Endodermal cell (in vitro differentiated cells): ENCODE results near the gene POM121C. TPM values are rescaled to one million over a fixed set of nuclear protein-coding genes. Genes with fewer than 3 reads are reported as not detected.
"Not testable (repeated sequence)": the region's sequence is repeated elsewhere in the genome, so short reads cannot be mapped to it uniquely, and the experiment has no call there.

Experiments
- DNase-seq: peaks from one replicate; pipeline ENCODE4 v3.0.0-alpha.2; 2017
- H3K27ac ChIP-seq: 2 replicates; pipeline ENCODE4 v1.5.1; 2013; ENCODE audit warnings: mild to moderate bottlenecking, low read depth, low read length, moderate library complexity
- H3K27me3 ChIP-seq: 2 replicates; pipeline ENCODE4 v1.6.1; 2013; ENCODE audit warnings: mild to moderate bottlenecking, low read length, moderate library complexity; ENCODE audit not compliant: insufficient read depth, control insufficient read depth, poor library complexity, severe bottlenecking
- H3K36me3 ChIP-seq: 2 replicates; pipeline ENCODE4 v1.7.0; 2013; ENCODE audit warnings: mild to moderate bottlenecking, low read length, moderate library complexity; ENCODE audit not compliant: control insufficient read depth, insufficient read depth
- H3K4me1 ChIP-seq: one replicate; pipeline ENCODE4 v1.7.0; 2013; ENCODE audit warnings: low read length; ENCODE audit not compliant: control insufficient read depth, insufficient read depth
- H3K4me3 ChIP-seq: 2 replicates; pipeline ENCODE4 v1.5.1; 2013; ENCODE audit warnings: mild to moderate bottlenecking, low read length, moderate library complexity
- H3K9ac ChIP-seq: 2 replicates; pipeline ENCODE4 v1.6.1; 2013; ENCODE audit warnings: mild to moderate bottlenecking, low read length, moderate library complexity; ENCODE audit not compliant: poor library complexity, severe bottlenecking; ENCODE audit errors: extremely low read depth
- H3K9me3 ChIP-seq: 2 replicates; pipeline ENCODE4 v1.6.1; 2013; ENCODE audit warnings: mild to moderate bottlenecking, low read length, moderate library complexity; ENCODE audit not compliant: control insufficient read depth
- H3K27ac Mint-ChIP-seq: 2 replicates; pipeline ENCODE4 v1.8.0; 2020; ENCODE audit warnings: mixed read lengths
- H3K27me3 Mint-ChIP-seq: 2 replicates; pipeline ENCODE4 v1.8.0; 2021; ENCODE audit warnings: mild to moderate bottlenecking, mixed read lengths; ENCODE audit not compliant: insufficient read depth
- H3K36me3 Mint-ChIP-seq: 2 replicates; pipeline ENCODE4 v1.8.0; 2020; ENCODE audit warnings: low read depth, mixed read lengths
- H3K4me1 Mint-ChIP-seq: 2 replicates; pipeline ENCODE4 v1.8.0; 2020; ENCODE audit warnings: mixed read lengths
- H3K4me3 Mint-ChIP-seq: 2 replicates; pipeline ENCODE4 v1.8.0; 2020; ENCODE audit warnings: mild to moderate bottlenecking, moderate library complexity, mixed read lengths
- H3K9me3 Mint-ChIP-seq: 2 replicates; pipeline ENCODE4 v1.8.0; 2020; ENCODE audit warnings: mild to moderate bottlenecking, mixed read lengths
- WGBS, 2 experiments: methylation state at CpG; one replicate each; pipeline versions ENCODE4 v1.1.5 to v1.1.7; 2013; ENCODE audit warnings: missing lambda C conversion rate in 2 of 2, mixed read lengths in 1 of 2; ENCODE audit not compliant: insufficient coverage in 1 of 2, insufficient read length in 1 of 2; 5-methylcytosine and 5-hydroxymethylcytosine counted together
- total RNA-seq, 2 donors: library from RNA; stranded (reverse); fragmentation: NEBNext Ultra II Directional in 1 of 2; extraction: Animal tissue kit (Norgen Biotek cat#: 25700) in 1 of 2; gene quantifications; 2 replicates in 1 of 2; 3 replicates in 1 of 2; pipeline ENCODE4 v1.2.1, GENCODE V29; 2021

POM121C gene
- total RNA-seq, 2 donors from 2014 or later: 61.8 to 64.2 TPM

GRCh38 chr7:75492020-75492419, 5.9 kb upstream of the POM121C start, which contains the start of gene SPDYE5:
Gene SPDYE5, plus strand, starts transcription at chr7:75492320. Its CDS starts 1,728 bp downstream, at chr7:75494048.
- H3K4me1 Mint-ChIP-seq, H3K4me1 ChIP-seq, H3K27ac ChIP-seq, H3K27me3 ChIP-seq, H3K9me3 ChIP-seq, H3K36me3 ChIP-seq, H3K27ac Mint-ChIP-seq, H3K27me3 Mint-ChIP-seq, H3K4me3 ChIP-seq, DNase-seq, H3K36me3 Mint-ChIP-seq, H3K9me3 Mint-ChIP-seq, H3K4me3 Mint-ChIP-seq, H3K9ac ChIP-seq: not testable (repeated sequence)
- WGBS, 2 experiments: 84 to 85% methylated on average over 3 to 4 of the region's 6 CpGs

- not testable (repeated sequence) for H3K9me3 ChIP-seq, H3K27me3 Mint-ChIP-seq, H3K27me3 ChIP-seq, H3K36me3 Mint-ChIP-seq, H3K36me3 ChIP-seq, H3K4me1 Mint-ChIP-seq, H3K27ac ChIP-seq, H3K4me1 ChIP-seq, H3K9me3 Mint-ChIP-seq
- peak overlapping the region; percentile 81 for H3K4me3 ChIP-seq
- peak overlapping the region; percentile 55 for H3K9ac ChIP-seq
- H3K4me3 Mint-ChIP-seq: peak overlapping the region; percentile 91
- peak; percentile 59 for DNase-seq
- peak overlapping the region; percentile 91 for H3K27ac Mint-ChIP-seq
- 2 to 29% methylated on average over 1 to 21 of the region's 32 CpGs for WGBS, 2 experiments
Observed at GRCh38 chr7:75485355-75485978, 632 bp downstream of the POM121C start.

- not testable (repeated sequence) for H3K9ac ChIP-seq, H3K36me3 ChIP-seq, H3K4me1 Mint-ChIP-seq, H3K4me3 Mint-ChIP-seq, H3K27me3 ChIP-seq, H3K27ac ChIP-seq, DNase-seq, H3K9me3 Mint-ChIP-seq, H3K27ac Mint-ChIP-seq, H3K27me3 Mint-ChIP-seq, H3K9me3 ChIP-seq, H3K4me1 ChIP-seq, H3K4me3 ChIP-seq
- peaks cover 10% of the 10 kb centered on the region for H3K36me3 Mint-ChIP-seq
Observed at GRCh38 chr7:75480313-75480712, 5.8 kb downstream of the POM121C start.

- not testable (repeated sequence) for H3K27ac ChIP-seq, H3K4me1 Mint-ChIP-seq, H3K4me3 ChIP-seq, H3K9me3 ChIP-seq, H3K27ac Mint-ChIP-seq, H3K9me3 Mint-ChIP-seq, H3K4me1 ChIP-seq, H3K27me3 ChIP-seq, H3K9ac ChIP-seq, H3K4me3 Mint-ChIP-seq, DNase-seq, H3K27me3 Mint-ChIP-seq
- H3K36me3 Mint-ChIP-seq: peaks cover 18% of the 10 kb centered on the region
- H3K36me3 ChIP-seq: peaks cover 11% of the 10 kb centered on the region
Observed at GRCh38 chr7:75477457-75477856, 8.6 kb downstream of the POM121C start.

- not testable (repeated sequence) for H3K27ac Mint-ChIP-seq
- H3K36me3 Mint-ChIP-seq: peaks cover 54% of the 10 kb centered on the region
- no CpG with 5 or more reads among the region's 4 CpGs for WGBS, 2 experiments
Observed at GRCh38 chr7:75470166-75470565, 15.9 kb downstream of the POM121C start.

GRCh38 chr7:75460541-75460940, 25.6 kb downstream of the POM121C start:
- H3K36me3 Mint-ChIP-seq, H3K36me3 ChIP-seq, H3K9ac ChIP-seq, H3K27ac ChIP-seq, H3K9me3 ChIP-seq, H3K4me3 Mint-ChIP-seq, H3K27ac Mint-ChIP-seq, H3K9me3 Mint-ChIP-seq, DNase-seq, H3K4me3 ChIP-seq, H3K27me3 ChIP-seq, H3K4me1 ChIP-seq, H3K27me3 Mint-ChIP-seq, H3K4me1 Mint-ChIP-seq: not testable (repeated sequence)
- no CpG with 5 or more reads among the region's 5 CpGs for WGBS, 2 experiments

More at GRCh38 chr7:75470166-75470565, 15.9 kb downstream of the POM121C start:
- H3K27me3 ChIP-seq, H3K4me3 ChIP-seq, H3K4me1 Mint-ChIP-seq, H3K4me3 Mint-ChIP-seq, H3K9ac ChIP-seq, H3K4me1 ChIP-seq, H3K9me3 ChIP-seq, DNase-seq, H3K27me3 Mint-ChIP-seq, H3K27ac ChIP-seq: not testable (repeated sequence)
- H3K9me3 Mint-ChIP-seq: peaks cover 14% of the 10 kb centered on the region
- H3K36me3 ChIP-seq: peaks cover 12% of the 10 kb centered on the region

GRCh38 chr7:75458034-75458433, 28.1 kb downstream of the POM121C start:
- H3K27me3 ChIP-seq, H3K36me3 ChIP-seq, H3K4me3 Mint-ChIP-seq, H3K4me1 Mint-ChIP-seq, H3K27me3 Mint-ChIP-seq, DNase-seq, H3K4me3 ChIP-seq, H3K9me3 Mint-ChIP-seq, H3K4me1 ChIP-seq, H3K36me3 Mint-ChIP-seq, H3K9me3 ChIP-seq, H3K27ac Mint-ChIP-seq, H3K27ac ChIP-seq, H3K9ac ChIP-seq: not testable (repeated sequence)
- no CpG with 5 or more reads among the region's 5 CpGs for WGBS, 2 experiments
